Keratinocyte (primary cell): Measurements from ENCODE around the gene MIEF2.

ENCODE experiments used
- CTCF ChIP-seq, 3 experiments: IDR thresholded peaks in 1 of 3; conservative IDR thresholded peaks in 1 of 3; optimal IDR thresholded peaks in 1 of 3; 2 replicates in 2 of 3; 3 replicates in 1 of 3; pipeline versions ENCODE3 to v1.5.1; 2011; ENCODE audit warnings: low read length in 3 of 3, mild to moderate bottlenecking in 3 of 3, moderate library complexity in 2 of 3, control low read depth in 1 of 3, inconsistent platforms in 1 of 3; ENCODE audit not compliant: insufficient read depth in 2 of 3; ENCODE audit errors: extremely low read depth in 1 of 3
- EZH2 ChIP-seq: IDR thresholded peaks from one replicate; pipeline ENCODE4 v1.6.1; 2012; ENCODE audit warnings: inconsistent platforms, mild to moderate bottlenecking, low read length, moderate library complexity

GRCh38 chr17:18253947-18254821 lies 6.3 kb upstream of the MIEF2 start:
- no peak for TF ChIP-seq EZH2
- no peak for TF ChIP-seq CTCF (optimal IDR thresholded peaks at IDR 0.05 in 1 of 3, IDR thresholded peaks at IDR 0.05 in 1 of 3, conservative IDR thresholded peaks at IDR 0.05 in 1 of 3; ENCODE audit: extremely low read depth in 1 of 3, insufficient read depth in 2 of 3, low read length in 3 of 3)
